GM12878 (cell line): ENCODE data around the gene TOR1A. TPM values are rescaled to one million over a fixed set of nuclear protein-coding genes. Genes with fewer than 3 reads are reported as not detected.
A peak's percentile ranks its signal among the peaks of the same experiment; 100 is the strongest.

ENCODE experiments used
- ATF7 ChIP-seq: fragments of 450-650 bp; IDR thresholded peaks from 2 replicates; pipeline ENCODE4 v1.6.1; 2016; ENCODE audit warnings: low read depth, mild to moderate bottlenecking
- CHD2 ChIP-seq: IDR thresholded peaks from 2 replicates; pipeline ENCODE4 v1.6.1; 2011; ENCODE audit warnings: low read depth, low read length, improper control_type of control experiment, borderline replicate concordance
- CREM ChIP-seq: IDR thresholded peaks from 2 replicates; pipeline ENCODE4 v1.6.1; 2014; ENCODE audit warnings: antibody characterized with exemption, low read depth
- MEF2B ChIP-seq: fragments of 450-650 bp; IDR thresholded peaks from 2 replicates; pipeline ENCODE4 v1.6.1; 2018; ENCODE audit warnings: mild to moderate bottlenecking, moderate library complexity; ENCODE audit not compliant: partially characterized antibody, poor library complexity, severe bottlenecking
- POLR2A ChIP-seq: IDR thresholded peaks from 2 replicates; pipeline ENCODE4 v1.6.1; 2011; ENCODE audit warnings: low read depth, mild to moderate bottlenecking, low read length
- POLR2AphosphoS2 ChIP-seq: IDR thresholded peaks from 2 replicates; pipeline ENCODE4 v1.6.1; 2011; ENCODE audit warnings: low read depth, mild to moderate bottlenecking, low read length, improper control_type of control experiment, moderate library complexity
- POU2F2 ChIP-seq: IDR thresholded peaks from 3 replicates; pipeline ENCODE4 v1.6.1; 2011; ENCODE audit warnings: low read depth, mild to moderate bottlenecking, low read length, borderline replicate concordance
- RUNX3 ChIP-seq: IDR thresholded peaks from 2 replicates; pipeline ENCODE4 v1.6.1; 2012; ENCODE audit warnings: low read length, inconsistent platforms
- SIN3A ChIP-seq: IDR thresholded peaks from 2 replicates; pipeline ENCODE4 v1.6.1; 2012; ENCODE audit warnings: low read depth, low read length, improper control_type of control experiment
- SIX5 ChIP-seq: IDR thresholded peaks from 2 replicates; pipeline ENCODE4 v1.6.1; 2011; ENCODE audit warnings: mild to moderate bottlenecking, low read depth, low read length, moderate library complexity; ENCODE audit not compliant: severe bottlenecking
- ZBED1 ChIP-seq: IDR thresholded peaks from 2 replicates; pipeline ENCODE4 v1.6.1; 2016; ENCODE audit warnings: borderline replicate concordance
- ZNF217 ChIP-seq: fragments of 450-650 bp; IDR thresholded peaks from 2 replicates; pipeline ENCODE4 v1.6.1; 2017; ENCODE audit warnings: antibody characterized with exemption, mild to moderate bottlenecking
- polyA plus RNA-seq, 11 experiments: library from polyadenylated mRNA; depleted of rRNA in 4 of 11; unstranded in 6 of 11; stranded (reverse) in 5 of 11; fragments of >200 nt; fragmentation: Nextera tagmentation in 4 of 11; fragmentation: Illumina TruSeq in 1 of 11; extraction: Ambion mirVana in 4 of 11; extraction: Trizol in 1 of 11; gene quantifications; 1 replicate in 1 of 11; 2 replicates in 10 of 11; pipeline versions ENCODE4 v1.2.1 to v1.2.3, GENCODE V29; 2011 to 2016; ENCODE audit warnings: inconsistent platforms in 2 of 11, missing spikeins in 2 of 11, low read depth in 1 of 11
- total RNA-seq, 4 experiments: library from RNA; depleted of rRNA in 3 of 4; stranded (reverse); fragments of >200 nt in 3 of 4; fragmentation: Illumina TruSeq in 1 of 4; extraction: Trizol in 1 of 4; gene quantifications; 2 replicates each; pipeline versions ENCODE4 v1.2.1 to v1.2.3, GENCODE V29; 2013 to 2021
- TF ChIP-seq, protein P1 (sequence below): fragments of 450-650 bp; conservative IDR thresholded peaks from 2 replicates; pipeline ENCODE4 v1.6.1; 2017; ENCODE audit warnings: mild to moderate bottlenecking, moderate library complexity
- TF ChIP-seq, protein P2 (sequence below), 3 experiments: IDR thresholded peaks in 2 of 3; conservative IDR thresholded peaks in 1 of 3; 2 replicates each; pipeline ENCODE4 v1.5.1; 2011; ENCODE audit warnings: low read depth in 3 of 3, low read length in 3 of 3, mild to moderate bottlenecking in 3 of 3, control low read depth in 2 of 3, moderate library complexity in 2 of 3, inconsistent platforms in 1 of 3, mixed read lengths in 1 of 3; ENCODE audit not compliant: control insufficient read depth in 2 of 3, insufficient read depth in 1 of 3; ENCODE audit errors: extremely low read depth in 1 of 3
- TF ChIP-seq, protein P3 (sequence below): fragments of 450-650 bp; formaldehyde crosslinking; IDR thresholded peaks from 2 replicates; pipeline ENCODE4 v1.5.0; 2022; ENCODE audit warnings: mild to moderate bottlenecking, missing genetic modification characterization
- TF ChIP-seq, protein P4 (sequence below): fragments of 450-650 bp; IDR thresholded peaks from 2 replicates; pipeline ENCODE4 v1.6.1; 2017; ENCODE audit warnings: mild to moderate bottlenecking, moderate library complexity
- TF ChIP-seq, protein P5 (sequence below): IDR thresholded peaks from 2 replicates; pipeline ENCODE4 v1.6.1; 2011; ENCODE audit warnings: borderline replicate concordance, low read depth, mild to moderate bottlenecking, moderate library complexity, mixed read lengths, low read length; ENCODE audit not compliant: insufficient read depth; ENCODE audit errors: extremely low read length

Gene TOR1A
- total and polyA plus RNA-seq, 10 of the 15 experiments (the other 5 are each of a cell fraction or from before 2014, with no cell fraction given), result 3.2 to 60.8 (median 38.6) TPM

DNA sequence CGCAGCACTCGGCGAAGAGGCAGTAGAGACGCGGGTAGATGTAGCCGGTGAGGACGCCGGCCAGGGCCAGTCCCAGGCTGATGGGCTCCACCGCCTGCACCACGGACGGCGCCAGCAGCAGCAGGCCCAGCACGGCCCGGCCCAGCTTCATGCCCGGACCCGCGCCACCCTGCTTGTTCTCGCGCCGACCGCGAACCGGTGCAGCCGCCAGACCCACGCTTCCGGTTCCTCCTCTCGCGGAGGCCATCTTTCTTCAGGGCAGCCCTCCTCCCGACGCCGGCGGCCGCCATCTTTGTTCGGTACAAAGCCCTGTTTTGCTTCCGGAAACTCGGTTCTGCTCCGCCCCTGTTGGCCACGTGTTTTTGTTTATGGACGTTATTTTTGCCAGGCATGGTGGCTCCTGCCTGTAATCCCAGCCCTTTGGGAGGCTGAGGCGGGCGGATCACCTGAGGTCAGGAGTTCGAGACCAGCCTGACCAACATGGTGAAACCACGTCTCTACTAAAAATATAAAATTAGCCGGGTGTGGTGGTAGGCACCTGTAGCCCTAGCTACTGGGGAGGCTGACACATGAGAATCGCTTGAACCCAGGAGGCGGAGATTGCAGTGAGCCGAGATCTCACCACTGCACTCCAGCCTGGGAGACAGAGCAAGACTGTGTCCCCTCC, at the start of gene TOR1A (continued):
- TF ChIP-seq, protein P1, sequence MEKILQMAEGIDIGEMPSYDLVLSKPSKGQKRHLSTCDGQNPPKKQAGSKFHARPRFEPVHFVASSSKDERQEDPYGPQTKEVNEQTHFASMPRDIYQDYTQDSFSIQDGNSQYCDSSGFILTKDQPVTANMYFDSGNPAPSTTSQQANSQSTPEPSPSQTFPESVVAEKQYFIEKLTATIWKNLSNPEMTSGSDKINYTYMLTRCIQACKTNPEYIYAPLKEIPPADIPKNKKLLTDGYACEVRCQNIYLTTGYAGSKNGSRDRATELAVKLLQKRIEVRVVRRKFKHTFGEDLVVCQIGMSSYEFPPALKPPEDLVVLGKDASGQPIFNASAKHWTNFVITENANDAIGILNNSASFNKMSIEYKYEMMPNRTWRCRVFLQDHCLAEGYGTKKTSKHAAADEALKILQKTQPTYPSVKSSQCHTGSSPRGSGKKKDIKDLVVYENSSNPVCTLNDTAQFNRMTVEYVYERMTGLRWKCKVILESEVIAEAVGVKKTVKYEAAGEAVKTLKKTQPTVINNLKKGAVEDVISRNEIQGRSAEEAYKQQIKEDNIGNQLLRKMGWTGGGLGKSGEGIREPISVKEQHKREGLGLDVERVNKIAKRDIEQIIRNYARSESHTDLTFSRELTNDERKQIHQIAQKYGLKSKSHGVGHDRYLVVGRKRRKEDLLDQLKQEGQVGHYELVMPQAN, result peak; percentile 83
- TF ChIP-seq POU2F2 (peak; percentile 74; the same call in 2 of the 3 replicates), CHD2 (peak; percentile 87), ZBED1 (no peak), MEF2B (peak; percentile 22), ATF7 (peak; percentile 34; the same call in 1 of the 2 replicates), POLR2A (peak; percentile 97), RUNX3 (peak; percentile 74), CREM (peak; percentile 75), SIX5 (peak; percentile 86), POLR2AphosphoS2 (0 out of 2 replicates have a peak, but pooled peaks have one; percentile 37), ZNF217 (peak; percentile 86; the same call in 1 of the 2 replicates), SIN3A (peak; percentile 83; the same call in 1 of the 2 replicates)
- TF ChIP-seq, protein P2, sequence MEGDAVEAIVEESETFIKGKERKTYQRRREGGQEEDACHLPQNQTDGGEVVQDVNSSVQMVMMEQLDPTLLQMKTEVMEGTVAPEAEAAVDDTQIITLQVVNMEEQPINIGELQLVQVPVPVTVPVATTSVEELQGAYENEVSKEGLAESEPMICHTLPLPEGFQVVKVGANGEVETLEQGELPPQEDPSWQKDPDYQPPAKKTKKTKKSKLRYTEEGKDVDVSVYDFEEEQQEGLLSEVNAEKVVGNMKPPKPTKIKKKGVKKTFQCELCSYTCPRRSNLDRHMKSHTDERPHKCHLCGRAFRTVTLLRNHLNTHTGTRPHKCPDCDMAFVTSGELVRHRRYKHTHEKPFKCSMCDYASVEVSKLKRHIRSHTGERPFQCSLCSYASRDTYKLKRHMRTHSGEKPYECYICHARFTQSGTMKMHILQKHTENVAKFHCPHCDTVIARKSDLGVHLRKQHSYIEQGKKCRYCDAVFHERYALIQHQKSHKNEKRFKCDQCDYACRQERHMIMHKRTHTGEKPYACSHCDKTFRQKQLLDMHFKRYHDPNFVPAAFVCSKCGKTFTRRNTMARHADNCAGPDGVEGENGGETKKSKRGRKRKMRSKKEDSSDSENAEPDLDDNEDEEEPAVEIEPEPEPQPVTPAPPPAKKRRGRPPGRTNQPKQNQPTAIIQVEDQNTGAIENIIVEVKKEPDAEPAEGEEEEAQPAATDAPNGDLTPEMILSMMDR (IDR thresholded peaks at IDR 0.05 in 2 of 3, conservative IDR thresholded peaks at IDR 0.05 in 1 of 3; ENCODE audit: control insufficient read depth in 2 of 3, extremely low read depth in 1 of 3, insufficient read depth in 1 of 3, low read depth in 3 of 3, low read length in 3 of 3), result no peak
- TF ChIP-seq, protein P3, sequence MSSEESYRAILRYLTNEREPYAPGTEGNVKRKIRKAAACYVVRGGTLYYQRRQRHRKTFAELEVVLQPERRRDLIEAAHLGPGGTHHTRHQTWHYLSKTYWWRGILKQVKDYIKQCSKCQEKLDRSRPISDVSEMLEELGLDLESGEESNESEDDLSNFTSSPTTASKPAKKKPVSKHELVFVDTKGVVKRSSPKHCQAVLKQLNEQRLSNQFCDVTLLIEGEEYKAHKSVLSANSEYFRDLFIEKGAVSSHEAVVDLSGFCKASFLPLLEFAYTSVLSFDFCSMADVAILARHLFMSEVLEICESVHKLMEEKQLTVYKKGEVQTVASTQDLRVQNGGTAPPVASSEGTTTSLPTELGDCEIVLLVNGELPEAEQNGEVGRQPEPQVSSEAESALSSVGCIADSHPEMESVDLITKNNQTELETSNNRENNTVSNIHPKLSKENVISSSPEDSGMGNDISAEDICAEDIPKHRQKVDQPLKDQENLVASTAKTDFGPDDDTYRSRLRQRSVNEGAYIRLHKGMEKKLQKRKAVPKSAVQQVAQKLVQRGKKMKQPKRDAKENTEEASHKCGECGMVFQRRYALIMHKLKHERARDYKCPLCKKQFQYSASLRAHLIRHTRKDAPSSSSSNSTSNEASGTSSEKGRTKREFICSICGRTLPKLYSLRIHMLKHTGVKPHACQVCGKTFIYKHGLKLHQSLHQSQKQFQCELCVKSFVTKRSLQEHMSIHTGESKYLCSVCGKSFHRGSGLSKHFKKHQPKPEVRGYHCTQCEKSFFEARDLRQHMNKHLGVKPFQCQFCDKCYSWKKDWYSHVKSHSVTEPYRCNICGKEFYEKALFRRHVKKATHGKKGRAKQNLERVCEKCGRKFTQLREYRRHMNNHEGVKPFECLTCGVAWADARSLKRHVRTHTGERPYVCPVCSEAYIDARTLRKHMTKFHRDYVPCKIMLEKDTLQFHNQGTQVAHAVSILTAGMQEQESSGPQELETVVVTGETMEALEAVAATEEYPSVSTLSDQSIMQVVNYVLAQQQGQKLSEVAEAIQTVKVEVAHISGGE (CRISPR knock-in tag), result peak; percentile 56; the same call in 1 of the 2 replicates
- TF ChIP-seq, protein P4, sequence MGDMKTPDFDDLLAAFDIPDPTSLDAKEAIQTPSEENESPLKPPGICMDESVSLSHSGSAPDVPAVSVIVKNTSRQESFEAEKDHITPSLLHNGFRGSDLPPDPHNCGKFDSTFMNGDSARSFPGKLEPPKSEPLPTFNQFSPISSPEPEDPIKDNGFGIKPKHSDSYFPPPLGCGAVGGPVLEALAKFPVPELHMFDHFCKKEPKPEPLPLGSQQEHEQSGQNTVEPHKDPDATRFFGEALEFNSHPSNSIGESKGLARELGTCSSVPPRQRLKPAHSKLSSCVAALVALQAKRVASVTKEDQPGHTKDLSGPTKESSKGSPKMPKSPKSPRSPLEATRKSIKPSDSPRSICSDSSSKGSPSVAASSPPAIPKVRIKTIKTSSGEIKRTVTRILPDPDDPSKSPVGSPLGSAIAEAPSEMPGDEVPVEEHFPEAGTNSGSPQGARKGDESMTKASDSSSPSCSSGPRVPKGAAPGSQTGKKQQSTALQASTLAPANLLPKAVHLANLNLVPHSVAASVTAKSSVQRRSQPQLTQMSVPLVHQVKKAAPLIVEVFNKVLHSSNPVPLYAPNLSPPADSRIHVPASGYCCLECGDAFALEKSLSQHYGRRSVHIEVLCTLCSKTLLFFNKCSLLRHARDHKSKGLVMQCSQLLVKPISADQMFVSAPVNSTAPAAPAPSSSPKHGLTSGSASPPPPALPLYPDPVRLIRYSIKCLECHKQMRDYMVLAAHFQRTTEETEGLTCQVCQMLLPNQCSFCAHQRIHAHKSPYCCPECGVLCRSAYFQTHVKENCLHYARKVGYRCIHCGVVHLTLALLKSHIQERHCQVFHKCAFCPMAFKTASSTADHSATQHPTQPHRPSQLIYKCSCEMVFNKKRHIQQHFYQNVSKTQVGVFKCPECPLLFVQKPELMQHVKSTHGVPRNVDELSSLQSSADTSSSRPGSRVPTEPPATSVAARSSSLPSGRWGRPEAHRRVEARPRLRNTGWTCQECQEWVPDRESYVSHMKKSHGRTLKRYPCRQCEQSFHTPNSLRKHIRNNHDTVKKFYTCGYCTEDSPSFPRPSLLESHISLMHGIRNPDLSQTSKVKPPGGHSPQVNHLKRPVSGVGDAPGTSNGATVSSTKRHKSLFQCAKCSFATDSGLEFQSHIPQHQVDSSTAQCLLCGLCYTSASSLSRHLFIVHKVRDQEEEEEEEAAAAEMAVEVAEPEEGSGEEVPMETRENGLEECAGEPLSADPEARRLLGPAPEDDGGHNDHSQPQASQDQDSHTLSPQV, result no peak
- TF ChIP-seq, protein P5, sequence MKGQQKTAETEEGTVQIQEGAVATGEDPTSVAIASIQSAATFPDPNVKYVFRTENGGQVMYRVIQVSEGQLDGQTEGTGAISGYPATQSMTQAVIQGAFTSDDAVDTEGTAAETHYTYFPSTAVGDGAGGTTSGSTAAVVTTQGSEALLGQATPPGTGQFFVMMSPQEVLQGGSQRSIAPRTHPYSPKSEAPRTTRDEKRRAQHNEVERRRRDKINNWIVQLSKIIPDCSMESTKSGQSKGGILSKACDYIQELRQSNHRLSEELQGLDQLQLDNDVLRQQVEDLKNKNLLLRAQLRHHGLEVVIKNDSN, result peak; percentile 56
